Measurements from ENCODE around the gene SLC5A11.
"Not testable (repeated sequence)": the region's sequence is repeated elsewhere in the genome, so short reads cannot be mapped to it uniquely, and the experiment has no call there.

Gene SLC5A11

GRCh38 chr16:24863582-24864437 lies 18.0 kb downstream of the SLC5A11 start:
- no peak for DNase-seq

- DNase-seq: no peak
These were observed 23.3 kb downstream of the SLC5A11 start for GRCh38 chr16:24869033-24869432.

- DNase-seq: no peak
These were observed 26.1 kb downstream of the SLC5A11 start for GRCh38 chr16:24871891-24872290.

GRCh38 chr16:24873028-24873427 lies 27.3 kb downstream of the SLC5A11 start:
- no peak for DNase-seq

DNA sequence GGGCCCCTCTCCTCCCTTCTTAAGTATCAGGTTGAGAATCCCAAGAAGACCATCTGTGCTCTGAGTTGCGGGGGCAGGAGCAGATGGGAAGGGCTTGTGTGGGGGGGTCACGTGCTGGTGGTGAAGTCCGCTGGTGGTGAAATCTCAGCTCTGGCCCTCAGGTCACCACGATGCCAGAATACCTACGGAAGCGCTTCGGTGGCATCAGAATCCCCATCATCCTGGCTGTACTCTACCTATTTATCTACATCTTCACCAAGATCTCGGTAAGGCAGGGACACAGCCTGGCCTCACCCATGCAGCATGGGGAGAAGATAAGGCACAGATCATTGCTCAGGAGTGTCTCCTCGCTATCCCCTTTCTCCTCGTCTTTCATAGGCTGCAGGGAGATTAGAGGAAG lies 29.7 kb downstream of the SLC5A11 start:
- DNase-seq: no peak

DNA sequence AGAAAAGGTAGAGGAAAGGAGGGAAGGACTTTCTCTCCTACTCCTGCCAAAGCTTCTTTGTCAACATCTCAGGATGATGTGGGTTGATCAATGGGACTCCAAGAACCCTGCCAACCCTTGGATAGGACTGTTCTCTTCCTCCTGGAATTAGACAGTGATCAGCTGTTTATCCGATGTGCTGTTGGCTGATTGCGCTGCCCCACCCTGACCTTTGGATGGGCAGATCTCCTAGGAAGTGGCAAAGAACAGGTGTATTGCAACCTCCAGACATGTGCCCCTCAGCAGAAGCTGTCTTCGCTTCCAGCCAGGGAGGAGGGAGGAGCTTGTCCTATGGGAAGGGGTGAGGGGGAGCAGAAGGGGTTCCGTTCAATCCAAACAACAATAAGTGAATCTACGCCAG lies 30.5 kb downstream of the SLC5A11 start:
- no peak for DNase-seq

- no peak for DNase-seq
These were observed 33.9 kb downstream of the SLC5A11 start for GRCh38 chr16:24879684-24880083.

- DNase-seq: no peak
These were observed 38.0 kb downstream of the SLC5A11 start for GRCh38 chr16:24883714-24884151.

- DNase-seq: no peak
These were observed 41.7 kb downstream of the SLC5A11 start for GRCh38 chr16:24887472-24887871.

- no peak for DNase-seq
These were observed 45.0 kb downstream of the SLC5A11 start for GRCh38 chr16:24890746-24891145.

DNA sequence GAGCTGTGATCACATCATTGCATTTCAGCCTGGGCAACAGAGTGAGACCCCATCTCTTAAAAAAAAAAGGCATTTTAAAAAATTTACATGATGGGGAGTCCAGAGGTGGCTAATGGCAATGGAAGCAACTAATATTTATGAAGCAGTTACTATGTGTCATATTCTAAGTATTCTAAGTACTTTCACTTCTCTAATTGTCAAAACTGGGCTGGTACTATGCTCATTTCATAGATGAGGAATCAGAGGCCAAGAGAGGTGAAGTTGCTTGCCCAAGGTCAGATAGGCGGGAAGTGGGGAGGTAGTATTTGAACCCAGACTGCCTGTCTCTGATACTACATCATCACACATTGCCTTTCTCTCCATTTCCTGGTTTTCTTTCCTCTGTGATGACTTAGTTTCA lies 50.7 kb downstream of the SLC5A11 start:
- DNase-seq: peak; percentile 18 to 45 (median 43)

DNA sequence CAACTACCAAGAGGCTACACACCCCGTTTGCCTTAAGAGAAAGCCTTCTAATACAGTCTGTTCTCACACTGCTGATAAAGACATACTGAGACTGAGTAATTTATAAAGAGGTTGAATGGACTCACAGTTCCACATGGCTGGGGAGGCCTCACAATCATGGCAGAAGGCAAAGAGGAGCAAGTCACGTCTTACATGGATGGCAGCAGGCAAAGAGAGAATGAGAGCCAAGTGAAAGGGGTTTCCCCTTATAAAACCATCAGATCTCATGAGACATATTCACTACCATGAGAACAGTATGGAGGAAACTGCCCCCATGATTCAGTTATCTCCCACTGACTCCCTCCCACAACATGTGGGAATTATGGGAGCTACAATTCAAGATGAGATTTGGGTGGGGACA lies 51.8 kb downstream of the SLC5A11 start:
- not testable (repeated sequence) for DNase-seq

DNA sequence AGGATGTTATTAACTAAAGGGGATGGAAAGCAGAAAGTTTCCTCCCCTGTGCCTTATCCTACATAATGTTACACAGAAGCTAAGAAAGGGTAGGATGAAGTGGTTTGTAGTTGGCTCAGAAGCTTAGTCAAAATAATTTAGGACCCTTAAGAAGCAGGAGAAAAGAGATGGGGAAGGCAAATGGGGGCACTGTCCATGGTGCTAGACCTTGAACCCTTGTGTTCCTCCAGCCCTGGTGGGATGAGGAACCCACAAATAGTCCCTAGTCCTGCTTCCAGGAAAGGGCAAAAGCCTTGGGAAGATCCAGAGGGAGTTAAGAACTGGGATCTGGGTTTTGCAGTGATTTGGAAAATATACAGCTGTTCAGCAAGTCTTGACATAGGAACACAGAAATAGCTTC lies 54.5 kb downstream of the SLC5A11 start:
- DNase-seq: peak in 1 of 3 donors; percentile 5

DNA sequence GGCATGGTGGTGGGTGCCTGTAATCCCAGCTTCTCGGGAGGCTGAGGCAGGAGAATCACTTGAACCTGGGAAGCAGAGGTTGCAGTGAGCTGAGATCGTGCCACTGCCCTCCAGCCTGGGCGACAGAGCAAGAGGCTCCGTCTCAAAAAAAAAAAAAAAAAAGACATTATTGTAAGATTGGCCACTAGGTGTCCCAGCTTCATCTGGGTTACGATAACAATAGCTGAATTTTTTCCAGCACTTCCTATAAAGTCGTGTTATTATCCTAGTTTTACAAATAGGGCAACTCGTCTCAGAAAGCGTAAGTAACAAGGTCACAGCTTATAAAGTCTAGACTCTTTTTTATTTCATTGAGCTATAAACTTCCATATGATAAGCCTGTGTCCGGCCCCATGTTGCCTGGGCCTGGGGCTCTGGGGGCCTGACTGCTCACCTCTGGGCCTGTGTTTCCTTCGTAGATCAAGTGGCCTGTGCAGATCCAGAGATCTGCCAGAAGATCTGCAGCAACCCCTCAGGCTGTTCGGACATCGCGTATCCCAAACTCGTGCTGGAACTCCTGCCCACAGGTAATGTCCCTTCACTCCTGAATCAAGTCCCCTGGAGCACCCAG lies 60.5 kb downstream of the SLC5A11 start:
- DNase-seq: peak; percentile 9 to 31 (median 21)

- DNase-seq: no peak
These were observed 61.1 kb downstream of the SLC5A11 start for GRCh38 chr16:24906901-24907300.

GRCh38 chr16:24908716-24909115 lies 63.0 kb downstream of the SLC5A11 start:
- DNase-seq: no peak

DNA sequence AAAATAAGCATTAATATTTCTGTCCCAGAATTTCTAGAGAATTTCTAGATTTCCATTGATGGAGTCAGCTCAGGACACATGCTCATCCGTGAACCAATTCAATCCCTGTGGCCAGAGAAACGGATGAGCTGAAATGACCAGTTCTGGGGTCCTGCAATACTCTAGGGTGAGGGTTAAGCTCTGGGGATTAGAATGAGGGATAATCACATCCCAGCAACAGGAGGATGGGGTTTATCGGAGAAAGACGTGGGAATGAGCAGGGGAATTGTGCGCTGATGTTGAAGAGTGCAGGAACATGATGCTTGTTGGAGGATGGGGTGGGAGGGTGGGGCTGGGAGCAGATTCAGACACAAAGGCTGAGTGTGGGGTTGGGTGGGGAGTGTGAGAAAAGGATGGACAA lies 64.1 kb downstream of the SLC5A11 start:
- DNase-seq: no peak

DNA sequence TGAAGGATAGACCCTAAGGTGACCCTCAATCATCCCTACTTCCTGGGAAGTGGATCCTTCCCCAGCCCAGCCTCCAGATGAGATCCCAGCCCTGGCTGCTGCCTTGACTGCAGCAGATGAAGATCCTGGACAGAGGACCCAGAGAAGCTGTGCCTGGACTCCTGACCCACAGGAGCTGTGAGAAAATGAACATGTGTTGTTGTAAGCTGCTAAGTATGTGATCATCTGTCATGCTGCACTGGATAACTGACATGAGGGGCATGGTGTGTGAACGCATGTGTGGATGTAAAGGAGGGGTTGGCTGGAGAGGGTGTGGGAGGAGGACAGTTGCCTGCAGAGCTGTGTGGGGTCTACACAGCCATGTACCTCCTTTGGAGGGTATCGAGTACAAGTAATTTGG lies 69.3 kb downstream of the SLC5A11 start:
- DNase-seq: no peak

DNA sequence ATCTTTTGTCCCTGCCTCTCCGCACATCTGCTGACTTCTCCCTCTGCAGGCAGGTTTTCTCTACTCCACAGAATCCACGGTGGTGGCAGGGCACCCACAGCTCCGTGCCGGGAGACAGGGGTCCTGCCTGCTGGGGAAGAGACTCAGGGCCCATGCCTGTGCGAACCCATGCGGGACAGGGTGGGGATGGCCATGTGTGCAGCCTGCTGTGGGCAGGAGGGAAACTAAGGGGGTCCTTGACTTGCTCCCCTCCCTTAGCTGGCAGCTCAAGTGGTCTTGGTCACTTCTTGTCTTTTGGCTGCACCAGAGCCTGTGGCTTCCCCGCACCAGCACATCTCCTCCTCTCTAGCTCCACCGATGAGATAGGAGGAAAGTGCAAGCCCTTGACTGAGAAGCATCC lies 69.8 kb downstream of the SLC5A11 start:
- DNase-seq: no peak

DNA sequence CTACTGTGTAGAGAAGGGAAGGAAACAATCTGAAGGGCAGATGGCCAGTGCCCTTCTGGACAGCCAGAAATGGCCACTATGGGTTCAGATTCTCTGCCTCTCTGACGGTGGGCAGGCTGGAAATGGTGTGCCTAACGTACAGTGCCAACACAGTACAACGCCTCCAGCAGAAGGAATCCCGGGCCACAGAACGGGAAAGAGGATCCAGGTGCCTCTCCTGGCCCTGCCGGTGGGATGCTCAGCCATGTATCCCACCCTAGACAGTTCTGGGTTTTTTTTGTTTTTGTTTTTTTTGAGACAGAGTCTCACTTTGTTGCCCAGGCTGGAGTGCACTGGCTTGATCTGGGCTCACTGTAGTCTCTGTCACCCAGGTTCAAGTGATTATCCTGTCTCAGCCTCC lies 71.5 kb downstream of the SLC5A11 start:
- no peak for DNase-seq

- no peak for DNase-seq
These were observed 72.1 kb downstream of the SLC5A11 start for GRCh38 chr16:24917891-24918290.

- DNase-seq: no peak
These were observed 72.9 kb downstream of the SLC5A11 start for GRCh38 chr16:24918641-24919040.

DNA sequence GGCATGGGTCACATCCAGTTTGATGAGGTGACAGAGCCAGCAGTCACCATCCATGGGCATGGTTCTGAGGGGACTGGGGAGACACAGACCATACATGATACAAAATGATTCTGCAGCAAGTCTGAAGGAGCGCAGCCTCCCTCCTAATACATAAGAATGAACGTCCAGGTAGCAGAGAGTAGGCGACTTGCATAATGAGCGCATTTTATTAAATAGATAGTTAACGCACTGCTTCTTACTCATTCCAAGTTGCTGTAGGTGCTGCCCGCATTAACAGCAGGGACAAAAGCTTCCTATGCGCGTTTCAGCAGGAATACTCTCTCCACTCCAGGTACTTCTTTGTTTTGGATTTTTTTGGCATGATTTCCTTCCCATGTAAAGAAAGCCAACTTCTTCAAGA lies 73.8 kb downstream of the SLC5A11 start:
- DNase-seq: no peak

- no peak for DNase-seq
These were observed 74.8 kb downstream of the SLC5A11 start for GRCh38 chr16:24920568-24920967.

DNA sequence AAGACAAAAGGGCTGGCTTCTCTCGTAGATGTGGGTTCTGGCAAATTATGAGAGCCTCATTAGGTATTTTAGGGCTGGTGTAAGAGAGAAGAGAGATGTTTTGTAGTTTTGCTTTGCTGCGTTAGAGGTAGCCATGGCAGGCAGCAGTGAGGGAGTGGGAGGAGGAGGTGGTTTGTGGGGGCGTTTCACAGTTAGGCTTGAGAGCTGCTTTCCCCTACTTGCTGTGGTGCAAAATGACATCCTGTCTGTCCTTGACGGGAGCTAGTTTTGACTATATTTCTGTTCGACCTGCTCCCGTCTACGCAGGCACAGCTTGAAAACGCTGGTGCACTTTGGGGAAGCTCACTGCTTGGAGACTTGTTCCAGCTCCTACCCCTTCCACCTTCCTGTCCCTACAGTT lies 75.5 kb downstream of the SLC5A11 start:
- no peak for DNase-seq

Data from suppressor macrophage treated with lipopolysaccharide for 1 hour (primary cell).